Lower lobe of right lung (tissue), 2 donors: Measurements from ENCODE around the gene SHC3. TPM values are rescaled to one million over a fixed set of nuclear protein-coding genes. Genes with fewer than 3 reads are reported as not detected.

Source experiments
- ATAC-seq, 2 donors: fragments of 200-7000 bp; cut with Tn5 transposase; one replicate each; pipeline ENCODE4 v1.9.1; 2020 to 2022; ENCODE audit warnings: mild to moderate bottlenecking in 2 of 2, moderate library complexity in 2 of 2
- DNase-seq: peaks from one replicate; pipeline ENCODE4 v3.0.0-alpha.2; 2020
- H3K27ac ChIP-seq: fragments of 200-600 bp; one replicate; pipeline ENCODE4 v1.8.0; 2022
- H3K27me3 ChIP-seq: fragments of 200-600 bp; one replicate; pipeline ENCODE4 v1.8.0; 2022; ENCODE audit warnings: low read depth
- H3K36me3 ChIP-seq: fragments of 200-600 bp; one replicate; pipeline ENCODE4 v1.8.0; 2022; ENCODE audit warnings: mild to moderate bottlenecking
- H3K4me1 ChIP-seq: fragments of 200-600 bp; one replicate; pipeline ENCODE4 v1.8.0; 2022
- H3K4me3 ChIP-seq: fragments of 200-600 bp; one replicate; pipeline ENCODE4 v1.8.0; 2022; ENCODE audit warnings: mild to moderate bottlenecking
- H3K9me3 ChIP-seq: fragments of 200-600 bp; one replicate; pipeline ENCODE4 v1.8.0; 2022
- intact Hi-C: fragments of 100-400 bp; cut with DNase I; formaldehyde crosslinking; loops from one replicate; pipeline ENCODE4 v1.11.0; 2022
- total RNA-seq: library from RNA; stranded (reverse); fragmentation: NEBNext Ultra II Directional; extraction: Animal tissue kit (Norgen Biotek cat#: 25700); gene quantifications from one replicate; pipeline ENCODE4 v1.2.1, GENCODE V29; 2021
- TF ChIP-seq, protein P1 (sequence below): fragments of 200-600 bp; IDR thresholded peaks from one replicate; pipeline ENCODE4 v1.8.0; 2022; ENCODE audit warnings: antibody characterized with exemption, mild to moderate bottlenecking
- donor health status: DM: no; HTN: yes; CAD: no; lungs with severe emphysema.

Gene SHC3
- total RNA-seq, 1 donor from 2014 or later: 13.2 TPM

DNA sequence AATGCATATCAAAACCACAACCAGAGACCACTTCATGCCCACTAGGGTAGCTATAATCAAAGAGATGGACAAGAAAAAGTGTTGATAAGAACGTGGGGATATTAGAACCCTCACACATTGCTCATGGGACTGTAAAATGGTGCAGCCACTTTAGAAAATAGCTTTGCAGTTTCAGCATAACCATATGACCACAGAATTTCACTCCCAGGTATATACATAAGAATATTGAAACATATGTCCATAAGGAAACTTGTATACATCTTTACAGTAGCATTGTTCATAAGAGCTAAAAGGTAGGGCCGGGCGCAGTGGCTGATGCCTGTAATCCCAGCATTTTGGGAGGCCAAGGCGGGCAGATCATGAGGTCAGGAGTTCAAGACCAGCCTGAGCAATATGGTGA is 131.0 kb downstream of the SHC3 start:
- Histone ChIP-seq H3K27ac (no peak overlapping the region), H3K36me3 (no peaks in the 10 kb centered on the region), H3K4me3 (no peak overlapping the region), H3K9me3 (no peaks in the 10 kb centered on the region), H3K4me1 (no peaks in the 10 kb centered on the region), H3K27me3 (no peaks in the 10 kb centered on the region)
- intact Hi-C loops: no loop called here
- ATAC-seq (no peak), DNase-seq (no peak)
- TF ChIP-seq, protein P1, sequence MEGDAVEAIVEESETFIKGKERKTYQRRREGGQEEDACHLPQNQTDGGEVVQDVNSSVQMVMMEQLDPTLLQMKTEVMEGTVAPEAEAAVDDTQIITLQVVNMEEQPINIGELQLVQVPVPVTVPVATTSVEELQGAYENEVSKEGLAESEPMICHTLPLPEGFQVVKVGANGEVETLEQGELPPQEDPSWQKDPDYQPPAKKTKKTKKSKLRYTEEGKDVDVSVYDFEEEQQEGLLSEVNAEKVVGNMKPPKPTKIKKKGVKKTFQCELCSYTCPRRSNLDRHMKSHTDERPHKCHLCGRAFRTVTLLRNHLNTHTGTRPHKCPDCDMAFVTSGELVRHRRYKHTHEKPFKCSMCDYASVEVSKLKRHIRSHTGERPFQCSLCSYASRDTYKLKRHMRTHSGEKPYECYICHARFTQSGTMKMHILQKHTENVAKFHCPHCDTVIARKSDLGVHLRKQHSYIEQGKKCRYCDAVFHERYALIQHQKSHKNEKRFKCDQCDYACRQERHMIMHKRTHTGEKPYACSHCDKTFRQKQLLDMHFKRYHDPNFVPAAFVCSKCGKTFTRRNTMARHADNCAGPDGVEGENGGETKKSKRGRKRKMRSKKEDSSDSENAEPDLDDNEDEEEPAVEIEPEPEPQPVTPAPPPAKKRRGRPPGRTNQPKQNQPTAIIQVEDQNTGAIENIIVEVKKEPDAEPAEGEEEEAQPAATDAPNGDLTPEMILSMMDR: no peak

DNA sequence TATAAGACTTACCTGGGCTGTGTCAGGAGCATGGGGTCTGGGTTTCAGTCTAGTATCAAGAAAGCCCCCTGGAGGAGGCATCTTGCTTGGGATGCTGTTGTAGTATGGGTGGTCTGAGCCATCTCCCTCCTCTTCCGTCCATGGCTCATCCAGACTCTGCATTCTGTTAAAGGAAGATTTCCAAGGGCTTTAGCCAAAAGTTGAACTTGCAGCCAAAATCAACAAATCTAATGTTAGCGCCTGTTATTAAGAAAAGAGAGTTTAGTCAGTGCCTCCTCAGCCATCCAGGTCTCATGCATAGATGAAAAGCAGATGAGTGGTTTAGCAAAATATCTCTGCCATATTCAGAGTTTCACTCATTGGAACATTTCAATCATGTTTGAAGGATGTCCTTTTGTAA is 131.8 kb downstream of the SHC3 start:
- no peak for DNase-seq
- H3K4me1 ChIP-seq: no peaks in the 10 kb centered on the region
- H3K9me3 ChIP-seq: no peaks in the 10 kb centered on the region
- H3K36me3 ChIP-seq: no peaks in the 10 kb centered on the region
- H3K4me3 ChIP-seq: no peak overlapping the region
- TF ChIP-seq, protein P1: no peak
- ATAC-seq: no peak
- intact Hi-C loops: no loop called here
- no peaks in the 10 kb centered on the region for H3K27me3 ChIP-seq
- H3K27ac ChIP-seq: no peak overlapping the region

DNA sequence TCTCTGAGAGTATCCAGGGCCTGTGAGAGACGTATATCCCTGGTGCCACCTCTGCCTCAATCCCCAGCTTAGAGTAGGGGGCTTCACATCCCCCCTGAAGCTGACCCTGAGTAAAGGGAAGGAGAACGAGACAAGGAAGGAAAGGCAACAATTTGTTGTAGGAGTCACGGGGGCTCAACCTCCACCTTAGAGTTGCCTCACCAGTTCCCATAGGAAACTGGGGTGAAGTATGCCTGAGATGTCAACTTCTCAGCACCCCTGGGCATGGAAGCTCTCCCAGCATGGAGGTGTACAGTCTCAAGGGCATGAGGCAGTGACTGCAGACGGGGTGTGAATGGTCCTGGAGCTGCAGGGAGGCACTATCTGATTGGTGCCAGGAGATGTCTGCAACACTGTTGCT is 133.7 kb downstream of the SHC3 start:
- H3K27ac ChIP-seq: no peak overlapping the region
- H3K36me3 ChIP-seq: no peaks in the 10 kb centered on the region
- no peaks in the 10 kb centered on the region for H3K9me3 ChIP-seq
- ATAC-seq (no peak), DNase-seq (no peak)
- H3K4me1 ChIP-seq: no peaks in the 10 kb centered on the region
- no peak overlapping the region for H3K4me3 ChIP-seq
- no peaks in the 10 kb centered on the region for H3K27me3 ChIP-seq
- intact Hi-C loops: no loop called here
- TF ChIP-seq, protein P1: no peak

DNA sequence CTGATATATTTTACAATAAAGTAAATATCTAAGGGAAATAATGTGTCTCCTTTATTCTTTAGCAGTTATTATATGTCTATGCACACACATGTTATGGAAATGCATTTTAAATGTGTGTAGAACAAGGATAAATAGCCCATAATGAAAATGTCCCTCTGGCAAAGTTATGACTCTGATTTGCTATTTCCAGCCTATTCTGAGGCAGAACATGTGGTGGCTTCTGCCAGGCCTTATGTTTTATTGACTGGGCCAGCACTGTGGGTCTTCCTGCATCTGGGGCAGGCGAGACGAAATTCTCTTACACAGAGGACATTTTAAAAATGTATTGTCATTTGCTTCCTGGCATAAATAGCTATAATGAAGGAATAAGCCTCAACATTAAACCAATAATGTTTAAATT is 134.5 kb downstream of the SHC3 start:
- TF ChIP-seq, protein P1: no peak
- Histone ChIP-seq H3K4me3 (no peak overlapping the region), H3K36me3 (no peaks in the 10 kb centered on the region), H3K9me3 (no peaks in the 10 kb centered on the region), H3K4me1 (no peaks in the 10 kb centered on the region), H3K27me3 (no peaks in the 10 kb centered on the region), H3K27ac (no peak overlapping the region)
- intact Hi-C loops: no loop called here
- ATAC-seq (no peak), DNase-seq (no peak)

DNA sequence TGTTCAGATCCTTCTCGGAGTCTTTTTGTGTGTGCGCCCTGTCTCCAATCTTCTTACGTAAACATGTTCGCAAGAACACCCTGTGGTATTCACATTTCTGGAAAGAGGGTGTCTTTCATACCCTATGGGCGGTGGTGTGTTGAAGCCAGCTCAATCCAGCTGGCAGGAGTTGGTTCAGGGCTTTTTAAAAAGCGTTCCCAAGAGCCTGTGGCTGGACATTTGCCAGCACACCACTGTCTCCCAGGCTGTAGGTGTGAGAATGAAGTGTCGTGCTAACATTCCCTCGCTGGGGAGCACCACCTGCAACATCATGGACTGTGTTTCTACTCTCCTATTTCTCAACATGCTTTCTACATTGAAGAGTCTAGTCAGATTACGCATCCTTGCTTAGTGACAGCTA is 135.6 kb downstream of the SHC3 start:
- peaks cover 2% of the 10 kb centered on the region for H3K4me1 ChIP-seq
- no peak for ATAC-seq
- H3K9me3 ChIP-seq: no peaks in the 10 kb centered on the region
- no peaks in the 10 kb centered on the region for H3K27me3 ChIP-seq
- no peak overlapping the region for H3K27ac ChIP-seq
- H3K4me3 ChIP-seq: no peak overlapping the region
- intact Hi-C loops: no loop called here
- H3K36me3 ChIP-seq: no peaks in the 10 kb centered on the region
- no peak for DNase-seq
- TF ChIP-seq, protein P1: no peak

DNA sequence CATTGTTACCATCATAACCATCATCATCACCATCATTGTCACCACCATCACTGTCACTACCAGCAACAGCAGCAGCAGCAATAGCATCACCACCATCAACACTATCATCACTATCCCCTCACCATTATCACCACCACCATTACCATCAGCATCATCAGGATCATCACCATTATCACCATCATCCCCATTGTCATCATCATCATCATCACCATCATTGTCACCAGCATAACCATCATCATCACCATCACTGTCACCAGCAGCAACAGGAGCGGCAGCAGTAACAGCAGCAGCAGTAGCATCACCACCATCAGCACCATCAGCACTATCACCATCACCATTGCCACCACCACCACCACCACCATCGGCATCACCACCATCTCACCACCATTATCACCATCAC is 139.0 kb downstream of the SHC3 start:
- H3K4me3 ChIP-seq: no peak overlapping the region
- H3K9me3 ChIP-seq: no peaks in the 10 kb centered on the region
- TF ChIP-seq, protein P1: no peak
- H3K27ac ChIP-seq: no peak overlapping the region
- ATAC-seq (no peak), DNase-seq (no peak)
- no peaks in the 10 kb centered on the region for H3K36me3 ChIP-seq
- no peaks in the 10 kb centered on the region for H3K27me3 ChIP-seq
- peaks cover 12% of the 10 kb centered on the region for H3K4me1 ChIP-seq
- intact Hi-C loops: no loop called here
